Karpas-422 (cell line): Measurements from ENCODE around the gene SLC22A13. TPM values are rescaled to one million over a fixed set of nuclear protein-coding genes. Genes with fewer than 3 reads are reported as not detected.
"Not testable (repeated sequence)": the region's sequence is repeated elsewhere in the genome, so short reads cannot be mapped to it uniquely, and the experiment has no call there.

Experiments
- DNase-seq: peaks from one replicate; pipeline ENCODE4 v3.0.0-alpha.2; 2015
- H2AFZ ChIP-seq: fragments of 200-600 bp; sonication (generic); 2 replicates; pipeline ENCODE4 v1.6.1; 2014; ENCODE audit warnings: antibody characterized with exemption, low read length, mixed read lengths
- H3K27ac ChIP-seq: fragments of 200-600 bp; sonication (generic); 2 replicates; pipeline ENCODE4 v1.5.1; 2014; ENCODE audit warnings: mild to moderate bottlenecking, low read length, moderate library complexity
- H3K27me3 ChIP-seq: fragments of 200-600 bp; sonication (generic); 2 replicates; pipeline ENCODE4 v1.6.1; 2014; ENCODE audit warnings: low read length, mixed read lengths
- H3K36me3 ChIP-seq: fragments of 200-600 bp; sonication (generic); 2 replicates; pipeline ENCODE4 v1.6.1; 2014; ENCODE audit warnings: low read length, mixed read lengths; ENCODE audit not compliant: insufficient read depth
- H3K4me1 ChIP-seq: fragments of 200-600 bp; sonication (generic); 2 replicates; pipeline ENCODE4 v1.6.1; 2014; ENCODE audit warnings: mild to moderate bottlenecking, low read length, mixed read lengths
- H3K4me2 ChIP-seq: fragments of 200-600 bp; sonication (generic); 2 replicates; pipeline ENCODE4 v1.6.1; 2014; ENCODE audit warnings: low read length, low read depth, mild to moderate bottlenecking; ENCODE audit not compliant: poor library complexity, severe bottlenecking
- H3K4me3 ChIP-seq: fragments of 200-600 bp; sonication (generic); 2 replicates; pipeline ENCODE4 v1.5.1; 2014; ENCODE audit warnings: mild to moderate bottlenecking, antibody characterized with exemption, low read length, mixed read lengths
- H3K79me2 ChIP-seq: fragments of 200-600 bp; sonication (generic); 2 replicates; pipeline ENCODE4 v1.6.1; 2014; ENCODE audit warnings: mild to moderate bottlenecking, low read length, mixed read lengths
- H3K9ac ChIP-seq: fragments of 200-600 bp; sonication (generic); 2 replicates; pipeline ENCODE4 v1.6.0; 2014; ENCODE audit warnings: low read length
- H3K9me2 ChIP-seq: fragments of 200-600 bp; sonication (generic), shearing (Covaris generic); replicated peaks from 2 replicates; pipeline ENCODE4 v1.6.0; 2014; ENCODE audit warnings: mild to moderate bottlenecking, low read length, moderate library complexity; ENCODE audit not compliant: insufficient read depth
- H3K9me3 ChIP-seq: fragments of 300-700, 200-600 bp; sonication (generic); 2 replicates; pipeline ENCODE4 v1.6.1; 2014; ENCODE audit warnings: low read length, mixed read lengths
- H4K20me1 ChIP-seq: fragments of 200-600 bp; sonication (generic); 2 replicates; pipeline ENCODE4 v1.6.1; 2014; ENCODE audit warnings: mild to moderate bottlenecking, antibody characterized with exemption, low read length, low read depth; ENCODE audit not compliant: insufficient read depth
- total RNA-seq: library from RNA; depleted of rRNA; stranded (reverse); fragments of >200 nt; shearing (Covaris generic); gene quantifications from 2 replicates; pipeline ENCODE4 v1.2.3, GENCODE V29; 2014; ENCODE audit warnings: low replicate concordance

SLC22A13 gene
- total RNA-seq, 1 experiment from 2014 or later, result 3.3 TPM

- Histone ChIP-seq H3K4me2 (no peak overlapping the region), H3K27me3 (no peaks in the 10 kb centered on the region), H3K4me1 (peaks cover 10% of the 10 kb centered on the region), H4K20me1 (no peaks in the 10 kb centered on the region), H3K36me3 (peaks cover 46% of the 10 kb centered on the region), H3K4me3 (no peak overlapping the region), H3K79me2 (peaks cover 27% of the 10 kb centered on the region; the same call in 1 of the 2 replicates), H3K9ac (no peak overlapping the region), H3K27ac (no peak overlapping the region), H3K9me3 (no peaks in the 10 kb centered on the region), H2AFZ (no peak overlapping the region), H3K9me2 (no peaks in the 10 kb centered on the region)
- DNase-seq, result no peak
These were observed 32.9 kb upstream of the SLC22A13 start for GRCh38 chr3:38232701-38233100.

DNA sequence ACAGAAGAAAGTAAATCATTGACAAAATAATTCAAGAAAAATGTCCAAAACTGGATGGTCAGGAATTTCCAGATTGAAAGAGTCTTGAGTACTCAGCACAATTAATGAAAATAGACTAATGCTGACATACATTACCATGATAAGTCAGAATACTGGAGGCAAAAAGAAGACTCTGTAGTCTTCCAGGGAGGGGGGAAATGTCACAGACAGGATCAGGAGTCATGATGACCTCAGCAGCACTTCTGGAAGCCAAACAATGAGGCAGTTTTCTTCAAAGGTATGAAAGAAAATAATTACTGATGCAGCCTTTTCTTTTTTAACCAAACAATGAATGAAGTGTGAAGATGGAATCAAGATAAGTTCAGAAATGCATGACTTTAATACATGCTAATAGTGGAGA lies 30.1 kb upstream of the SLC22A13 start:
- no peak overlapping the region for H3K27ac ChIP-seq
- no peaks in the 10 kb centered on the region for H3K9me3 ChIP-seq
- H4K20me1 ChIP-seq, result no peaks in the 10 kb centered on the region
- no peak overlapping the region for H3K4me3 ChIP-seq
- H3K4me1 ChIP-seq, result peaks cover 22% of the 10 kb centered on the region
- H3K36me3 ChIP-seq, result peaks cover 42% of the 10 kb centered on the region
- H3K4me2 ChIP-seq, result no peak overlapping the region
- no peak overlapping the region for H2AFZ ChIP-seq
- no peaks in the 10 kb centered on the region for H3K9me2 ChIP-seq
- no peak overlapping the region for H3K9ac ChIP-seq
- peaks cover 45% of the 10 kb centered on the region for H3K79me2 ChIP-seq
- DNase-seq, result no peak
- no peaks in the 10 kb centered on the region for H3K27me3 ChIP-seq

GRCh38 chr3:38238416-38239008 lies 27.1 kb upstream of the SLC22A13 start:
- peaks cover 12% of the 10 kb centered on the region for H3K4me1 ChIP-seq
- H2AFZ ChIP-seq, result no peak overlapping the region
- H3K4me3 ChIP-seq, result no peak overlapping the region
- H3K9ac ChIP-seq, result no peak overlapping the region
- peaks cover 63% of the 10 kb centered on the region for H3K79me2 ChIP-seq
- no peak for DNase-seq
- peaks cover 41% of the 10 kb centered on the region for H3K36me3 ChIP-seq
- H3K27me3 ChIP-seq, result no peaks in the 10 kb centered on the region
- no peak overlapping the region for H3K4me2 ChIP-seq
- H3K9me2 ChIP-seq, result no peaks in the 10 kb centered on the region
- H3K27ac ChIP-seq, result no peak overlapping the region
- H3K9me3 ChIP-seq, result no peaks in the 10 kb centered on the region
- no peaks in the 10 kb centered on the region for H4K20me1 ChIP-seq

DNA sequence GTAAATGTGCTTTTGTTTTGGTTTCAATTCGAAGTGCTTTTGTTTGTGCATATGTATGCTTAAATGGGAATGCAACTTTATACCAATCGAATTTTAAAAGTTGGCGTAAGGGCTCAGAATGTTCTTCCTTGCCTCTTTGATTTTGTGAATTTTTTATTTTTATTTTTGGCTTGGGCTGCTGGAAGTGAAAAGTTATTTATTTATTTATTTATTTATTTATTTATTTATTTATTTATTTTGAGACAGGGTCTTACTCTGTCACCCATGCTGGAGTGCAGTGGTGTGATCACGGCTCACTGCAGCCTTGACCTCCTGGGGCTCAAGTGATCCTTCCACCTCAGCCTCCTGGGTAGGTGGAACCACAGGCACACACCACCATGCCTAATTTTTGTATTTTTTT lies 22.8 kb upstream of the SLC22A13 start:
- Histone ChIP-seq H3K79me2 (peaks cover 61% of the 10 kb centered on the region), H3K36me3 (peaks cover 43% of the 10 kb centered on the region; the same call in 1 of the 2 replicates), H3K4me1 (peaks cover 12% of the 10 kb centered on the region)
- not testable (repeated sequence) for H3K9me3 ChIP-seq, H2AFZ ChIP-seq, H3K9me2 ChIP-seq, H3K27ac ChIP-seq, H4K20me1 ChIP-seq, H3K4me3 ChIP-seq, DNase-seq, H3K9ac ChIP-seq, H3K27me3 ChIP-seq, H3K4me2 ChIP-seq

- Histone ChIP-seq H3K4me1 (no peaks in the 10 kb centered on the region), H3K4me3 (no peak overlapping the region), H3K4me2 (no peak overlapping the region), H3K9me3 (no peaks in the 10 kb centered on the region), H2AFZ (no peak overlapping the region), H4K20me1 (no peaks in the 10 kb centered on the region), H3K27me3 (no peaks in the 10 kb centered on the region), H3K36me3 (peaks cover 42% of the 10 kb centered on the region; the same call in 1 of the 2 replicates), H3K9ac (no peak overlapping the region), H3K27ac (no peak overlapping the region), H3K79me2 (peaks cover 33% of the 10 kb centered on the region), H3K9me2 (no peaks in the 10 kb centered on the region)
- no peak for DNase-seq
These were observed 19.7 kb upstream of the SLC22A13 start for GRCh38 chr3:38245930-38246329.

DNA sequence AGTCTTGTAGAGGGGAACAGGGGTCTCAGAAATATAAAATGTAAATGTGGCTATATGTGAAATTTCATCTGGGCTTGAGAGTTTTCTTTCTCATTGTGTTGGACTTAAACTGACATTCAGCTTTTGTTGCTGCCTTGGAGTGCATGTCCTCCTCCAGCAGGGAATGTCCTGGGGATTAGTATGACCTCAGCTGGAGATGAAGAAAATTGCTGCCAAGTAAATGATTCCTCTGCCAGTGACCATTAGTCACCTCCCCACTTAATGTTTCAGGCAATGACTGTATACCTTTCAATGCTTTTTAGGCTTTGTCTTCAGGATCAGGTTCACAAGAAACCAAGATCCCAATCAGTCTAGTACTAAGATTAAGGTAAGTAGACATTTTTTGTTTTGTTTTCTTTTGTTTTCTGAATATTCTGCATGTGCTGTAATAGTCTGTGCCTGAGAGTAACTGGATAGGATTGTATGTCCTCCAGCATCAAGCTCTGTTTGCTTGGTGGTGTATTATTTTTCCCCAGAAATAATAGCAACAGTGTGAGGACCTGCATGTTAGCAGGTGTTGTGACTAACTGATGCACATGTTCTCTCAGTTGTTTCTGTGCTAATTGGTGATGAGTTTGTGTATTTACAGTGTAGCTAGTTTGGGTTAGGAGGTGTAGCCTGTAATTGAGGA lies 18.1 kb upstream of the SLC22A13 start:
- Histone ChIP-seq H3K4me2 (no peak overlapping the region), H4K20me1 (no peaks in the 10 kb centered on the region), H3K36me3 (peaks cover 54% of the 10 kb centered on the region; the same call in 1 of the 2 replicates), H3K4me1 (no peaks in the 10 kb centered on the region), H3K9me2 (no peaks in the 10 kb centered on the region), H3K9ac (no peak overlapping the region), H3K4me3 (no peak overlapping the region), H2AFZ (no peak overlapping the region), H3K27ac (no peak overlapping the region), H3K79me2 (peaks cover 19% of the 10 kb centered on the region), H3K27me3 (no peaks in the 10 kb centered on the region), H3K9me3 (no peaks in the 10 kb centered on the region)
- DNase-seq, result no peak

GRCh38 chr3:38250198-38250597 lies 15.4 kb upstream of the SLC22A13 start:
- DNase-seq, result no peak
- Histone ChIP-seq H3K27ac (no peak overlapping the region), H2AFZ (no peak overlapping the region), H3K4me1 (no peaks in the 10 kb centered on the region), H3K36me3 (peaks cover 74% of the 10 kb centered on the region; the same call in 1 of the 2 replicates), H3K4me3 (no peak overlapping the region), H3K9ac (no peak overlapping the region), H4K20me1 (no peaks in the 10 kb centered on the region), H3K9me3 (no peaks in the 10 kb centered on the region), H3K9me2 (0 out of 2 replicates have a peak, but pooled peaks cover under 1% of the 10 kb centered on the region), H3K79me2 (peaks cover 3% of the 10 kb centered on the region; the same call in 1 of the 2 replicates), H3K4me2 (no peak overlapping the region), H3K27me3 (no peaks in the 10 kb centered on the region)

GRCh38 chr3:38251197-38251596 lies 14.4 kb upstream of the SLC22A13 start:
- H3K36me3 ChIP-seq, result peaks cover 80% of the 10 kb centered on the region; the same call in 1 of the 2 replicates
- no peak overlapping the region for H2AFZ ChIP-seq
- no peak overlapping the region for H3K27ac ChIP-seq
- no peaks in the 10 kb centered on the region for H3K27me3 ChIP-seq
- no peak overlapping the region for H3K9ac ChIP-seq
- no peaks in the 10 kb centered on the region for H3K4me1 ChIP-seq
- H3K9me2 ChIP-seq, result 0 out of 2 replicates have a peak, but pooled peaks cover 5% of the 10 kb centered on the region
- H3K4me3 ChIP-seq, result no peak overlapping the region
- H3K9me3 ChIP-seq, result no peaks in the 10 kb centered on the region
- no peak overlapping the region for H3K4me2 ChIP-seq
- peaks cover 7% of the 10 kb centered on the region; the same call in 1 of the 2 replicates for H3K79me2 ChIP-seq
- H4K20me1 ChIP-seq, result no peaks in the 10 kb centered on the region
- no peak for DNase-seq
